Spleen (tissue), 11 donors: ENCODE measurements around the gene PP2D1. TPM values are rescaled to one million over a fixed set of nuclear protein-coding genes. Genes with fewer than 3 reads are reported as not detected.
A peak's percentile ranks its signal among the peaks of the same experiment; 100 is the strongest.

Experiments
- DNase-seq: peaks from one replicate; pipeline ENCODE4 v3.0.0-alpha.2; 2020
- H3K27ac ChIP-seq, 8 donors: fragments of 200-600 bp; sonication (generic) in 7 of 8; 1 replicate in 4 of 8; 2 replicates in 4 of 8; pipeline versions ENCODE4 v1.5.0 to v1.8.0; 2016 to 2021; ENCODE audit warnings: inconsistent platforms in 4 of 8, mild to moderate bottlenecking in 4 of 8, moderate library complexity in 1 of 8
- H3K27me3 ChIP-seq, 7 donors: fragments of 200-600 bp; sonication (generic) in 6 of 7; replicated peaks in 1 of 7; 1 replicate in 4 of 7; 2 replicates in 3 of 7; pipeline versions ENCODE4 v1.5.0 to v1.8.0; 2016 to 2021; ENCODE audit warnings: inconsistent platforms in 3 of 7, mild to moderate bottlenecking in 1 of 7
- H3K36me3 ChIP-seq, 6 donors: fragments of 200-600 bp; sonication (generic) in 5 of 6; 1 replicate in 4 of 6; 2 replicates in 2 of 6; pipeline versions ENCODE4 v1.5.0 to v1.8.0; 2016 to 2021; ENCODE audit warnings: inconsistent platforms in 2 of 6
- H3K4me1 ChIP-seq, 6 donors: fragments of 200-600 bp; sonication (generic) in 5 of 6; 1 replicate in 3 of 6; 2 replicates in 3 of 6; pipeline versions ENCODE4 v1.5.0 to v1.8.0; 2016 to 2021; ENCODE audit warnings: inconsistent platforms in 3 of 6
- H3K4me3 ChIP-seq, 8 donors: fragments of 200-600 bp; sonication (generic) in 7 of 8; 1 replicate in 4 of 8; 2 replicates in 4 of 8; pipeline versions ENCODE4 v1.5.0 to v1.8.0; 2016 to 2021; ENCODE audit warnings: inconsistent platforms in 4 of 8, mild to moderate bottlenecking in 4 of 8, moderate library complexity in 2 of 8
- H3K9me3 ChIP-seq, 8 donors: fragments of 200-600 bp; sonication (generic) in 7 of 8; 1 replicate in 4 of 8; 2 replicates in 4 of 8; pipeline versions ENCODE4 v1.5.0 to v1.8.0; 2016 to 2021; ENCODE audit warnings: inconsistent platforms in 4 of 8
- CTCF ChIP-seq, 11 experiments: fragments of 200-600 bp in 7 of 11; fragments of 450-650 bp in 4 of 11; sonication (generic) in 4 of 11; IDR thresholded peaks in 8 of 11; conservative IDR thresholded peaks in 3 of 11; 1 replicate in 7 of 11; 2 replicates in 4 of 11; pipeline versions ENCODE4 v1.4.0 to v1.8.0; 2016 to 2021; ENCODE audit warnings: antibody characterized with exemption in 11 of 11, inconsistent platforms in 4 of 11, mild to moderate bottlenecking in 1 of 11
- POLR2A ChIP-seq, 3 donors: fragments of 450-650 bp; IDR thresholded peaks; one replicate each; pipeline ENCODE4 v1.5.1; 2017; ENCODE audit warnings: antibody characterized with exemption in 3 of 3, mild to moderate bottlenecking in 1 of 3
- POLR2AphosphoS5 ChIP-seq, 3 donors: sonication (generic); formaldehyde crosslinking; IDR thresholded peaks; one replicate each; pipeline ENCODE4 v1.5.1; 2017; ENCODE audit warnings: antibody characterized with exemption in 3 of 3
- WGBS, 5 donors: extraction: QIAGEN DNeasy Blood & Tissue Kit in 3 of 5; methylation state at CpG; one replicate each; pipeline versions ENCODE4 v1.1.5 to v1.1.7; 2013 to 2018; 5-methylcytosine and 5-hydroxymethylcytosine counted together
- intact Hi-C: fragments of 100-400 bp; cut with DNase I; formaldehyde crosslinking; loops from one replicate; pipeline ENCODE4 v1.15.0; 2023; ENCODE audit warnings: low total_unique reads
- polyA plus RNA-seq, 3 donors: library from polyadenylated mRNA; stranded (reverse); fragments of 200-250 nt; gene quantifications; one replicate each; pipeline ENCODE4 v1.2.1, GENCODE V29; 2013
- total RNA-seq, 7 donors: library from RNA; depleted of rRNA in 3 of 7; stranded (reverse); fragments of >200 nt in 3 of 7; fragmentation: NEBNext Ultra II Directional in 4 of 7; extraction: Animal tissue kit (Norgen Biotek cat#: 25700) in 4 of 7; gene quantifications; one replicate each; pipeline versions ENCODE4 v1.1.0 to v1.2.1, GENCODE V29; 2016 to 2021
- donor health status: healthy with polysubstance abuse.
- donor health status: DM: no; HTN: no; CAD: no; lungs with moderate emphysema.
- donor health status: DM: no; HTN: no; CAD: no.
- donor health status: Bipolar disorder and iron deficiency.
- donor health status: healthy.
- donor health status: DM: no; HTN: no; CAD: no.
- donor health status: DM: yes; HTN: yes; CAD: no.

PP2D1 gene
- total and polyA plus RNA-seq, 10 donors: not detected

GRCh38 chr3:19945969-19946831 lies 65.9 kb downstream of the PP2D1 start:
- intact Hi-C loops: loop anchor here (10.0 kb wide), 1 partner anchor 99 kb away; the partner anchor contains the start of gene KAT2B
- no peak for TF ChIP-seq POLR2A (IDR thresholded peaks at IDR 0.05)
- TF ChIP-seq CTCF (IDR thresholded peaks at IDR 0.05 in 8 of 11, conservative IDR thresholded peaks at IDR 0.05 in 3 of 11): no peak
- no peak for TF ChIP-seq POLR2AphosphoS5 (IDR thresholded peaks at IDR 0.05)
- whole genome bisulfite sequencing, 5 donors: 45 to 55% (median 50%) methylated on average over 26 of the region's 26 CpGs

GRCh38 chr3:19945534-19945933 lies 66.5 kb downstream of the PP2D1 start:
- no peaks in the 10 kb centered on the region for H3K9me3 ChIP-seq
- H3K27me3 ChIP-seq: no peaks in the 10 kb centered on the region
- peak overlapping the region in 1 of 8 donors; percentile 97 for H3K27ac ChIP-seq
- intact Hi-C loops: loop anchor here (10.0 kb wide), 1 partner anchor 99 kb away; the partner anchor contains the start of gene KAT2B
- no peak for DNase-seq
- WGBS, 5 donors: 94 to 96% (median 94%) methylated on average over 9 of the region's 9 CpGs
- H3K4me1 ChIP-seq: peaks cover 23 to 42% (median 32%) of the 10 kb centered on the region in 6 donors
- peaks cover 0 to 3% (median 0%) of the 10 kb centered on the region in 6 donors for H3K36me3 ChIP-seq
- H3K4me3 ChIP-seq: peak overlapping the region in 2 of 8 donors; percentile 79 to 89
- TF ChIP-seq POLR2A (IDR thresholded peaks at IDR 0.05): no peak
- TF ChIP-seq CTCF (IDR thresholded peaks at IDR 0.05 in 8 of 11, conservative IDR thresholded peaks at IDR 0.05 in 3 of 11): no peak
- no peak for TF ChIP-seq POLR2AphosphoS5 (IDR thresholded peaks at IDR 0.05)

More at GRCh38 chr3:19945969-19946831, 65.9 kb downstream of the PP2D1 start:
- no peaks in the 10 kb centered on the region for H3K9me3 ChIP-seq
- H3K4me3 ChIP-seq: peak overlapping the region; percentile 79 to 94 (median 88)
- H3K4me1 ChIP-seq: peaks cover 28 to 49% (median 35%) of the 10 kb centered on the region in 6 donors
- H3K36me3 ChIP-seq: peaks cover 0 to 10% (median 4%) of the 10 kb centered on the region in 6 donors
- peak; percentile 76 for DNase-seq
- H3K27me3 ChIP-seq: no peaks in the 10 kb centered on the region
- peak overlapping the region; percentile 91 to 99 (median 98) for H3K27ac ChIP-seq

- H3K9me3 ChIP-seq: no peaks in the 10 kb centered on the region
- H3K27me3 ChIP-seq: no peaks in the 10 kb centered on the region
- H3K36me3 ChIP-seq: no peaks in the 10 kb centered on the region
- no peak for TF ChIP-seq POLR2A (IDR thresholded peaks at IDR 0.05)
- TF ChIP-seq CTCF (IDR thresholded peaks at IDR 0.05 in 8 of 11, conservative IDR thresholded peaks at IDR 0.05 in 3 of 11): no peak
- TF ChIP-seq POLR2AphosphoS5 (IDR thresholded peaks at IDR 0.05): no peak
- intact Hi-C loops: loop anchor here (5.0 to 10.0 kb wide), 2 partner anchors 104 to 247 kb away; partner anchors contain the start of genes KAT2B and SGO1
- no peak overlapping the region for H3K4me3 ChIP-seq
- DNase-seq: no peak
- WGBS, 5 donors: 71 to 95% (median 90%) methylated on average over 1 of the region's 1 CpG
- peaks cover 0 to 5% (median 2%) of the 10 kb centered on the region in 6 donors for H3K4me1 ChIP-seq
- H3K27ac ChIP-seq: no peak overlapping the region
Observed at GRCh38 chr3:19940643-19941042, 71.4 kb downstream of the PP2D1 start.

GRCh38 chr3:19938295-19938627 lies 73.8 kb downstream of the PP2D1 start:
- Histone ChIP-seq H3K4me1 (no peaks in the 10 kb centered on the region), H3K27me3 (peaks cover 0 to 8% (median 0%) of the 10 kb centered on the region in 7 donors), H3K36me3 (no peaks in the 10 kb centered on the region), H3K27ac (no peak overlapping the region), H3K4me3 (no peak overlapping the region), H3K9me3 (no peaks in the 10 kb centered on the region)
- intact Hi-C loops: no loop called here
- DNase-seq: no peak
- WGBS, 5 donors: 85 to 96% (median 88%) methylated on average over 1 of the region's 1 CpG
- TF ChIP-seq POLR2A (IDR thresholded peaks at IDR 0.05): no peak
- no peak for TF ChIP-seq POLR2AphosphoS5 (IDR thresholded peaks at IDR 0.05)
- TF ChIP-seq CTCF (IDR thresholded peaks at IDR 0.05 in 8 of 11, conservative IDR thresholded peaks at IDR 0.05 in 3 of 11): no peak
